Neuronal stem cell (in vitro differentiated cells): ENCODE results near the gene METTL24.
"Not testable (repeated sequence)": the region's sequence is repeated elsewhere in the genome, so short reads cannot be mapped to it uniquely, and the experiment has no call there.

ENCODE experiments used
- DNase-seq: peaks from one replicate; pipeline ENCODE4 v3.0.0-alpha.2; 2013; ENCODE audit warnings: low spot score
- H2AFZ ChIP-seq: one replicate; pipeline ENCODE4 v1.6.1; 2013; ENCODE audit warnings: mild to moderate bottlenecking, low read length, inconsistent platforms
- H2AK5ac ChIP-seq: 2 replicates; pipeline ENCODE4 v1.6.1; 2013; ENCODE audit warnings: low read depth, mild to moderate bottlenecking, inconsistent platforms, low read length, moderate library complexity, mixed read lengths
- H2BK120ac ChIP-seq: 2 replicates; pipeline ENCODE4 v1.6.1; 2013; ENCODE audit warnings: low read depth, mild to moderate bottlenecking, inconsistent platforms, low read length, moderate library complexity, mixed read lengths
- H2BK12ac ChIP-seq: one replicate; pipeline ENCODE4 v1.6.1; 2013; ENCODE audit warnings: low read length, inconsistent platforms
- H2BK15ac ChIP-seq: 2 replicates; pipeline ENCODE4 v1.6.1; 2013; ENCODE audit warnings: mild to moderate bottlenecking, low read length, inconsistent platforms, mixed read lengths
- H2BK5ac ChIP-seq: one replicate; pipeline ENCODE4 v1.6.1; 2013; ENCODE audit warnings: inconsistent platforms, mild to moderate bottlenecking, low read length, moderate library complexity
- H3K14ac ChIP-seq: one replicate; pipeline ENCODE4 v1.6.1; 2013; ENCODE audit warnings: low read length, inconsistent platforms
- H3K18ac ChIP-seq: 2 replicates; pipeline ENCODE4 v1.6.1; 2013; ENCODE audit warnings: low read length, inconsistent platforms
- H3K23ac ChIP-seq: 2 replicates; pipeline ENCODE4 v1.6.1; 2013; ENCODE audit warnings: low read depth, mild to moderate bottlenecking, mixed read lengths, low read length, inconsistent platforms; ENCODE audit not compliant: poor library complexity
- H3K27ac ChIP-seq: replicated peaks from 3 replicates; pipeline ENCODE4 v1.5.1; 2013; ENCODE audit warnings: low read length, inconsistent platforms
- H3K27me3 ChIP-seq, 3 experiments: 2 replicates each; pipeline ENCODE4 v1.6.1; 2013; ENCODE audit warnings: low read length in 3 of 3, mild to moderate bottlenecking in 2 of 3, inconsistent platforms in 1 of 3, low read depth in 1 of 3, mixed read lengths in 1 of 3, moderate library complexity in 1 of 3; ENCODE audit not compliant: control insufficient read depth in 3 of 3, insufficient read depth in 3 of 3
- H3K36me3 ChIP-seq, 2 donors: replicated peaks in 1 of 2; 2 replicates each; pipeline ENCODE4 v1.6.1; 2013; ENCODE audit warnings: low read length in 2 of 2; ENCODE audit not compliant: control insufficient read depth in 2 of 2, insufficient read depth in 2 of 2
- H3K4ac ChIP-seq: 2 replicates; pipeline ENCODE4 v1.6.1; 2013; ENCODE audit warnings: inconsistent platforms, mild to moderate bottlenecking, low read length, moderate library complexity
- H3K4me1 ChIP-seq, 2 donors: 1 replicate in 1 of 2; 2 replicates in 1 of 2; pipeline ENCODE4 v1.6.1; 2013; ENCODE audit warnings: low read length in 2 of 2, low read depth in 1 of 2; ENCODE audit not compliant: control insufficient read depth in 2 of 2, insufficient read depth in 1 of 2
- H3K4me2 ChIP-seq: one replicate; pipeline ENCODE4 v1.6.1; 2013; ENCODE audit warnings: mild to moderate bottlenecking, low read length, inconsistent platforms; ENCODE audit not compliant: insufficient read depth, poor library complexity, severe bottlenecking
- H3K4me3 ChIP-seq, 2 donors: 2 replicates each; pipeline ENCODE4 v1.5.1; 2013; ENCODE audit warnings: low read length in 2 of 2, mild to moderate bottlenecking in 2 of 2, inconsistent platforms in 1 of 2, moderate library complexity in 1 of 2
- H3K79me1 ChIP-seq: one replicate; pipeline ENCODE4 v1.6.1; 2013; ENCODE audit warnings: low read depth, mild to moderate bottlenecking, inconsistent platforms, low read length, moderate library complexity
- H3K9ac ChIP-seq: one replicate; pipeline ENCODE4 v1.6.1; 2013; ENCODE audit warnings: mild to moderate bottlenecking, low read depth, low read length, inconsistent platforms; ENCODE audit not compliant: poor library complexity
- H3K9me3 ChIP-seq, 2 donors: replicated peaks in 1 of 2; 2 replicates each; pipeline versions ENCODE3 to v1.6.1; 2013; ENCODE audit warnings: low read length in 2 of 2, mild to moderate bottlenecking in 2 of 2, inconsistent platforms in 1 of 2, low read depth in 1 of 2, mixed read lengths in 1 of 2, moderate library complexity in 1 of 2; ENCODE audit not compliant: control insufficient read depth in 2 of 2, insufficient read depth in 1 of 2
- H4K8ac ChIP-seq: one replicate; pipeline ENCODE4 v1.6.1; 2013; ENCODE audit warnings: low read depth, mild to moderate bottlenecking, inconsistent platforms, low read length, moderate library complexity
- H4K91ac ChIP-seq: one replicate; pipeline ENCODE4 v1.6.1; 2013; ENCODE audit warnings: low read length, low read depth, mild to moderate bottlenecking, inconsistent platforms; ENCODE audit not compliant: poor library complexity
- WGBS, 2 donors: extraction: QIAGEN DNeasy Blood & Tissue Kit; methylation state at CpG; one replicate each; pipeline ENCODE4 v1.1.7; 2013; ENCODE audit warnings: missing lambda C conversion rate in 2 of 2, mixed read lengths in 1 of 2; ENCODE audit not compliant: insufficient read length in 2 of 2, insufficient replicate concordance in 1 of 2; ENCODE audit errors: extremely low coverage in 2 of 2; 5-methylcytosine and 5-hydroxymethylcytosine counted together

Gene METTL24

DNA sequence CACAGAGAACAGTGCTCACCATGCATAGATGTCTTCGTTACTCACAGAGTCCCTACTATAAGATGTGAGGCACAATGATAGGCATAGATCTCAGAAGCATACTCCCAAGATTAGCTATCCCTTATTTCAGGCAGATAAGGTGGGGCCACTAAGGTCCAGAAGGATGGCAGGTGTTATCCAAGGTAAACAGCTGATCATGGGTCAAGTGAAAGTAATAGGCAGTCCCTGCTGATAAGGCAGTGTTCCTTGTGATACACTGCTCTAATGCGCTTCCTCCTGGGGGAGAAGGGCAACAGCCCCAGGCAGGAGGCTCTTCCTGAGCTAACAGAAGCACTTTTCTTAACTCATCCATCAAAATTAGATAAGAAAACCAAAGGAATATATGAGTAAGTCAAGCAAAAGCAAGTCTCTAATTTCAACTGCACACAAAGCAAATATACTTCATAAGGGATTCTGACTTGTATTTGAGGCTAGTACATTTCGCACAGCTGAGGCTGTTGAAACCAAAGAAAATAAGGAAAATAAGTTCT is 42.2 kb downstream of the METTL24 start:
- no peaks in the 10 kb centered on the region for H3K79me1 ChIP-seq
- H3K4ac ChIP-seq: no peak overlapping the region
- no peak for DNase-seq
- peaks cover under 1 to 2% of the 10 kb centered on the region in 2 donors for H3K4me1 ChIP-seq
- H2AFZ ChIP-seq: no peak overlapping the region
- no peaks in the 10 kb centered on the region for H3K9me3 ChIP-seq
- no peak overlapping the region for H3K9ac ChIP-seq
- H3K36me3 ChIP-seq: no peaks in the 10 kb centered on the region
- no peak overlapping the region for H4K8ac ChIP-seq
- no peak overlapping the region for H3K18ac ChIP-seq
- H2BK15ac ChIP-seq: no peak overlapping the region
- H3K14ac ChIP-seq: no peak overlapping the region
- H2BK5ac ChIP-seq: no peak overlapping the region
- H2BK12ac ChIP-seq: no peak overlapping the region
- no peak overlapping the region for H3K4me3 ChIP-seq
- H4K91ac ChIP-seq: no peak overlapping the region
- H2BK120ac ChIP-seq: no peak overlapping the region
- H3K27me3 ChIP-seq: no peaks in the 10 kb centered on the region
- H3K27ac ChIP-seq: no peak overlapping the region
- H3K4me2 ChIP-seq: no peak overlapping the region
- H2AK5ac ChIP-seq: no peak overlapping the region
- no CpG with 5 or more reads among the region's 3 CpGs for WGBS, 2 donors
- H3K23ac ChIP-seq: no peak overlapping the region

DNA sequence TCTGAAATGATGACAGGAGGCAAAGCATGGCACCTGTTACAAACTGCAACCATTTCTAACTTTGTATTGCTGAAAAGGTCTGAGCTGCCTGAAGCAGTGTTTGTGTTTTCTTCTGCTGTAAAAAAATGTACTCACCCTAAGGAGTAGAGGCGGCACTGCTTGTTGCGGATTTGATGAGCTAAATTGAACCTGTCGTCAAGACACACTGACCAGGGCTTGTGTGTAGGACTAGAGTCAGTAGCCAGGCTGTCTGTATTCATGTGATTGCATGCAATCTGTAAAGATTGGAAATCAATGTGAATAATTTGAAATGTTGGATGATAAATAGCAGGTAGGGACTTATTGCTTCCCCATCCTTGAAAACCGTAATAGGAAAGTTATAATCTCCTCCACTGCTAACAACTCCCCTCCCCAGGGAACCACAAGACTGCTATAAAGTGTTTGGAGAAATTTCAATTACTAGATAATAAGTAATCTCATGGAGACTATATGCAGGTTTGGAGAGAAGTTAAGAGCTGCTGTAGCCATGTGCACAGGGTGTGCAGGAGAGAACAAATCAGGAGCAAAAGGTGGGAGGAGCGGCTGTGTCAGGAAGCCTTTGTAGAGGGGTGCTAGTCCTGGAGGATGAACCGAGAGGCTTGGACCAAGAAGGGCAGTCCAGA is 42.8 kb downstream of the METTL24 start:
- DNase-seq: no peak
- Histone ChIP-seq H3K4me1 (peaks cover 2 to 4% of the 10 kb centered on the region in 2 donors), H3K4me2 (no peak overlapping the region), H3K18ac (no peak overlapping the region), H2AK5ac (no peak overlapping the region), H2BK5ac (no peak overlapping the region), H2BK12ac (no peak overlapping the region), H3K4me3 (no peak overlapping the region), H3K27ac (no peak overlapping the region), H2BK15ac (no peak overlapping the region), H2BK120ac (no peak overlapping the region), H3K23ac (no peak overlapping the region), H3K79me1 (no peaks in the 10 kb centered on the region), H2AFZ (no peak overlapping the region), H4K91ac (no peak overlapping the region), H3K9ac (no peak overlapping the region), H3K9me3 (no peaks in the 10 kb centered on the region), H3K4ac (no peak overlapping the region), H4K8ac (no peak overlapping the region), H3K14ac (no peak overlapping the region), H3K36me3 (no peaks in the 10 kb centered on the region), H3K27me3 (no peaks in the 10 kb centered on the region)
- no CpG with 5 or more reads among the region's 6 CpGs for WGBS, 2 donors

DNA sequence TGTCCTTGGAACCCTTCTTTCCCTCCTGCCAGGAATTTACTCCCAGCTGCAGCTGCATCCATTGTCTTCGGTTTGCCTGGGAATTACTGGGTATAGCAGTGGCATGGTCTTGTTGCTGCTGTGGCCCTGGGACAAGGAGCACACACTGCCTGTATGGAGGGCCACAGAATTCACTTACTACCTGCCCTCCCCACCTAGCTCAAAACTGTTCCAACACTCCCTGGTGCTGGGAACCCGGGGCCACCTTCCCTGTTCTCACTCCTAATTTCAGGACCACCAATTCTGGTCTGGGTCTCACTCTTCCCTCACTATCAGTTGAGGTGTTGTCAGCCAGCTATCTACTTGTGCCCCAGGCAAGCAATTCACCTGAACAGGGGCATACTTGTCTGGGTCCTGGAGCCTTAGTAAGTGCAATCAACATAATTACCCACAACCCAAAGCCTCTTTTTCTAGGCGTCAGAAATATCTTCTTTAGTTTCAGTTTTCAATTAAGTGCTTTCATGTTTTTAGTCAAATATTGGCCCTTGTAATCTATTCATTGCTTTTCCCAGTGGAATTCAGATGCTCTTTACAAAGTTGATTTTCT is 47.2 kb downstream of the METTL24 start:
- peak overlapping the region; percentile 2 for H3K27ac ChIP-seq
- no peaks in the 10 kb centered on the region for H3K36me3 ChIP-seq
- H2AFZ ChIP-seq: peak overlapping the region; percentile 67
- peak overlapping the region; percentile 38 for H2BK15ac ChIP-seq
- H3K27me3 ChIP-seq: no peaks in the 10 kb centered on the region
- H3K4me1 ChIP-seq: peaks cover 2 to 4% of the 10 kb centered on the region in 2 donors
- no peak overlapping the region for H3K4me2 ChIP-seq
- no CpG with 5 or more reads among the region's 3 CpGs for WGBS, 2 donors
- no peak for DNase-seq
- H2BK5ac ChIP-seq: no peak overlapping the region
- H4K8ac ChIP-seq: peak overlapping the region; percentile 93
- no peak overlapping the region for H3K9ac ChIP-seq
- H2AK5ac ChIP-seq: no peak overlapping the region
- H3K79me1 ChIP-seq: no peaks in the 10 kb centered on the region
- no peak overlapping the region for H2BK12ac ChIP-seq
- no peak overlapping the region for H3K14ac ChIP-seq
- no peak overlapping the region for H3K4ac ChIP-seq
- no peak overlapping the region for H3K18ac ChIP-seq
- no peak overlapping the region for H2BK120ac ChIP-seq
- no peak overlapping the region for H3K23ac ChIP-seq
- H3K4me3 ChIP-seq: no peak overlapping the region
- H3K9me3 ChIP-seq: no peaks in the 10 kb centered on the region
- H4K91ac ChIP-seq: no peak overlapping the region

DNA sequence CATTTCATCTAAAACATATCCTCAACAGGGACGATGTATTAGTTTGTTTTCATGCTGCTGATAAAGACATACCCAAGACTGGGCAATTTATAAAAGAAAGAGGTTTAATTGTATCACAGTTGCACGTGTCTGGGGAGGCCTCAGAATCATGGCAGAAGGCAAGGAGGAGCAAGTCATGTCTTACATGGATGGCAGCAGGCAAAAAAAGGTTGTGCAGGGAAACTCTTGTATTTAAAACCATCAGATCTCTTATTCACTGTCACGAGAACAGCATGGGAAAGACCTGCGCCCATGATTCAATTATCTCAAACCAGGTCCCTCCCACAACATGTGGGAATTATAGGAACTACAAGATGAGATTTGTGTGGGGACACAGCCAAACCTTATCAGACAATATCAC is 48.7 kb downstream of the METTL24 start:
- H3K14ac ChIP-seq, H2BK15ac ChIP-seq, H3K9me3 ChIP-seq, H4K91ac ChIP-seq, DNase-seq, H3K27ac ChIP-seq, H3K4ac ChIP-seq, H2AK5ac ChIP-seq, H2BK12ac ChIP-seq, H3K36me3 ChIP-seq, H4K8ac ChIP-seq, H3K9ac ChIP-seq, H3K4me3 ChIP-seq, H3K4me1 ChIP-seq, H3K4me2 ChIP-seq, H3K27me3 ChIP-seq, H3K18ac ChIP-seq, H2BK120ac ChIP-seq, H2AFZ ChIP-seq, H2BK5ac ChIP-seq, H3K79me1 ChIP-seq, H3K23ac ChIP-seq: not testable (repeated sequence)
- WGBS, 2 donors: no CpG with 5 or more reads among the region's 4 CpGs
